NCI-H128 (cell line): ENCODE data around the gene OR6C65.

ENCODE experiments used
- DNase-seq: peaks from one replicate; lab custom pipeline; 2025; ENCODE audit not compliant: unreplicated experiment; lab: John Stamatoyannopoulos, UW

Gene OR6C65

GRCh38 chr12:55445357-55445756, 45.0 kb downstream of the OR6C65 start:
- DNase-seq, result no peak

GRCh38 chr12:55446326-55446725, 46.0 kb downstream of the OR6C65 start:
- no peak for DNase-seq

- DNase-seq, result no peak
Observed at GRCh38 chr12:55448825-55449224, 48.5 kb downstream of the OR6C65 start.
